WTC11 (cell line): ENCODE data around the gene C1QTNF1. TPM values are rescaled to one million over a fixed set of nuclear protein-coding genes. Genes with fewer than 3 reads are reported as not detected.

Experiments used
- ATAC-seq: fragments of 200-7000 bp; cut with Tn5 transposase; 2 replicates; pipeline ENCODE4 v1.10.0; 2021; ENCODE audit warnings: mild to moderate bottlenecking, moderate library complexity
- CTCF ChIA-PET: fragments of 300-600 bp; sonication (Branson Sonifier 250); formaldehyde crosslinking; loops from one replicate; lab custom pipeline; 2021; ENCODE audit warnings: antibody characterized with exemption; lab: Charles Lee
- POLR2A ChIA-PET: fragments of 350-600 bp; sonication (Branson Sonifier 250); formaldehyde crosslinking; loops from one replicate; lab custom pipeline; 2021; ENCODE audit warnings: antibody characterized with exemption; lab: Charles Lee
- DNase-seq: peaks from one replicate; pipeline ENCODE4 v3.0.0; 2021; ENCODE audit warnings: low spot score
- H3K27ac Mint-ChIP-seq: 2 replicates; pipeline ENCODE4 v1.8.0; 2021; ENCODE audit warnings: mixed read lengths
- H3K27me3 Mint-ChIP-seq: 2 replicates; pipeline ENCODE4 v1.8.0; 2021; ENCODE audit warnings: low read depth, mild to moderate bottlenecking, moderate library complexity, mixed read lengths
- H3K36me3 Mint-ChIP-seq: 2 replicates; pipeline ENCODE4 v1.8.0; 2021; ENCODE audit warnings: mixed read lengths
- H3K4me1 Mint-ChIP-seq: 2 replicates; pipeline ENCODE4 v1.8.0; 2022; ENCODE audit warnings: mixed read lengths
- H3K4me3 Mint-ChIP-seq: 2 replicates; pipeline ENCODE4 v1.8.0; 2021; ENCODE audit warnings: mild to moderate bottlenecking, moderate library complexity, mixed read lengths
- H3K9me3 Mint-ChIP-seq: 2 replicates; pipeline ENCODE4 v1.8.0; 2021; ENCODE audit warnings: mixed read lengths
- E2F5 ChIP-seq: sonication (generic); formaldehyde crosslinking; IDR thresholded peaks from 2 replicates; pipeline ENCODE4 v1.8.1; 2022; ENCODE audit warnings: mild to moderate bottlenecking, moderate library complexity, missing genetic modification reagents
- ETV6 ChIP-seq: sonication (generic); formaldehyde crosslinking; IDR thresholded peaks from 2 replicates; pipeline ENCODE4 v1.8.1; 2022; ENCODE audit warnings: mild to moderate bottlenecking, missing genetic modification reagents
- GABPB1 ChIP-seq: sonication (generic); formaldehyde crosslinking; IDR thresholded peaks from 2 replicates; pipeline ENCODE4 v1.8.1; 2023; ENCODE audit warnings: mild to moderate bottlenecking, missing genetic modification reagents
- SP1 ChIP-seq: sonication (generic); formaldehyde crosslinking; conservative IDR thresholded peaks from 2 replicates; pipeline ENCODE4 v1.8.1; 2022; ENCODE audit warnings: missing genetic modification reagents
- TEAD1 ChIP-seq: sonication (generic); formaldehyde crosslinking; IDR thresholded peaks from 2 replicates; pipeline ENCODE4 v1.8.0; 2022; ENCODE audit warnings: mild to moderate bottlenecking, missing genetic modification reagents
- ZNF423 ChIP-seq: fragments of 250-450 bp; sonication (Bioruptor Pico); IDR thresholded peaks from 2 replicates; pipeline ENCODE4 v2.1.2; 2022; ENCODE audit warnings: mild to moderate bottlenecking, moderate library complexity
- total RNA-seq: library from RNA; stranded (reverse); gene quantifications from 3 replicates; pipeline ENCODE4 v1.2.3, GENCODE V29; 2021
- TF ChIP-seq, protein P1 (sequence below): sonication (generic); formaldehyde crosslinking; conservative IDR thresholded peaks from 2 replicates; pipeline ENCODE4 v1.8.1; 2022; ENCODE audit warnings: mild to moderate bottlenecking, missing genetic modification reagents
- TF ChIP-seq, protein P2 (sequence below): sonication (generic); formaldehyde crosslinking; IDR thresholded peaks from 2 replicates; pipeline ENCODE4 v1.8.0; 2023; ENCODE audit warnings: missing genetic modification reagents
- TF ChIP-seq, protein P3 (sequence below): fragments of 200-600 bp; IDR thresholded peaks from 2 replicates; pipeline ENCODE4 v1.8.0; 2022; ENCODE audit warnings: antibody characterized with exemption
- TF ChIP-seq, protein P4 (sequence below): fragments of 250-450 bp; sonication (Bioruptor Pico); IDR thresholded peaks from 2 replicates; pipeline ENCODE4 v1.9.0; 2021; ENCODE audit warnings: mild to moderate bottlenecking
- TF ChIP-seq, protein P5 (sequence below): fragments of 250-450 bp; sonication (Bioruptor Pico); conservative IDR thresholded peaks from 2 replicates; pipeline ENCODE4 v1.9.0; 2021; ENCODE audit warnings: mild to moderate bottlenecking

The C1QTNF1 gene
- total RNA-seq, 1 experiment from 2014 or later = 1.7 TPM

GRCh38 chr17:79024901-79025737 lies 1.1 kb downstream of the C1QTNF1 start:
- TF ChIP-seq, protein P1, sequence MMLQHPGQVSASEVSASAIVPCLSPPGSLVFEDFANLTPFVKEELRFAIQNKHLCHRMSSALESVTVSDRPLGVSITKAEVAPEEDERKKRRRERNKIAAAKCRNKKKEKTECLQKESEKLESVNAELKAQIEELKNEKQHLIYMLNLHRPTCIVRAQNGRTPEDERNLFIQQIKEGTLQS = no peak
- TF ChIP-seq GABPB1 (CRISPR knock-in tag) (no peak), ETV6 (no peak), ZNF423 (no peak), SP1 (CRISPR knock-in tag) (no peak), TEAD1 (CRISPR knock-in tag) (no peak)
- TF ChIP-seq, protein P2, sequence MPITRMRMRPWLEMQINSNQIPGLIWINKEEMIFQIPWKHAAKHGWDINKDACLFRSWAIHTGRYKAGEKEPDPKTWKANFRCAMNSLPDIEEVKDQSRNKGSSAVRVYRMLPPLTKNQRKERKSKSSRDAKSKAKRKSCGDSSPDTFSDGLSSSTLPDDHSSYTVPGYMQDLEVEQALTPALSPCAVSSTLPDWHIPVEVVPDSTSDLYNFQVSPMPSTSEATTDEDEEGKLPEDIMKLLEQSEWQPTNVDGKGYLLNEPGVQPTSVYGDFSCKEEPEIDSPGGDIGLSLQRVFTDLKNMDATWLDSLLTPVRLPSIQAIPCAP (CRISPR knock-in tag) = no peak
- TF ChIP-seq, protein P3, sequence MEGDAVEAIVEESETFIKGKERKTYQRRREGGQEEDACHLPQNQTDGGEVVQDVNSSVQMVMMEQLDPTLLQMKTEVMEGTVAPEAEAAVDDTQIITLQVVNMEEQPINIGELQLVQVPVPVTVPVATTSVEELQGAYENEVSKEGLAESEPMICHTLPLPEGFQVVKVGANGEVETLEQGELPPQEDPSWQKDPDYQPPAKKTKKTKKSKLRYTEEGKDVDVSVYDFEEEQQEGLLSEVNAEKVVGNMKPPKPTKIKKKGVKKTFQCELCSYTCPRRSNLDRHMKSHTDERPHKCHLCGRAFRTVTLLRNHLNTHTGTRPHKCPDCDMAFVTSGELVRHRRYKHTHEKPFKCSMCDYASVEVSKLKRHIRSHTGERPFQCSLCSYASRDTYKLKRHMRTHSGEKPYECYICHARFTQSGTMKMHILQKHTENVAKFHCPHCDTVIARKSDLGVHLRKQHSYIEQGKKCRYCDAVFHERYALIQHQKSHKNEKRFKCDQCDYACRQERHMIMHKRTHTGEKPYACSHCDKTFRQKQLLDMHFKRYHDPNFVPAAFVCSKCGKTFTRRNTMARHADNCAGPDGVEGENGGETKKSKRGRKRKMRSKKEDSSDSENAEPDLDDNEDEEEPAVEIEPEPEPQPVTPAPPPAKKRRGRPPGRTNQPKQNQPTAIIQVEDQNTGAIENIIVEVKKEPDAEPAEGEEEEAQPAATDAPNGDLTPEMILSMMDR = no peak
- TF ChIP-seq, protein P4, sequence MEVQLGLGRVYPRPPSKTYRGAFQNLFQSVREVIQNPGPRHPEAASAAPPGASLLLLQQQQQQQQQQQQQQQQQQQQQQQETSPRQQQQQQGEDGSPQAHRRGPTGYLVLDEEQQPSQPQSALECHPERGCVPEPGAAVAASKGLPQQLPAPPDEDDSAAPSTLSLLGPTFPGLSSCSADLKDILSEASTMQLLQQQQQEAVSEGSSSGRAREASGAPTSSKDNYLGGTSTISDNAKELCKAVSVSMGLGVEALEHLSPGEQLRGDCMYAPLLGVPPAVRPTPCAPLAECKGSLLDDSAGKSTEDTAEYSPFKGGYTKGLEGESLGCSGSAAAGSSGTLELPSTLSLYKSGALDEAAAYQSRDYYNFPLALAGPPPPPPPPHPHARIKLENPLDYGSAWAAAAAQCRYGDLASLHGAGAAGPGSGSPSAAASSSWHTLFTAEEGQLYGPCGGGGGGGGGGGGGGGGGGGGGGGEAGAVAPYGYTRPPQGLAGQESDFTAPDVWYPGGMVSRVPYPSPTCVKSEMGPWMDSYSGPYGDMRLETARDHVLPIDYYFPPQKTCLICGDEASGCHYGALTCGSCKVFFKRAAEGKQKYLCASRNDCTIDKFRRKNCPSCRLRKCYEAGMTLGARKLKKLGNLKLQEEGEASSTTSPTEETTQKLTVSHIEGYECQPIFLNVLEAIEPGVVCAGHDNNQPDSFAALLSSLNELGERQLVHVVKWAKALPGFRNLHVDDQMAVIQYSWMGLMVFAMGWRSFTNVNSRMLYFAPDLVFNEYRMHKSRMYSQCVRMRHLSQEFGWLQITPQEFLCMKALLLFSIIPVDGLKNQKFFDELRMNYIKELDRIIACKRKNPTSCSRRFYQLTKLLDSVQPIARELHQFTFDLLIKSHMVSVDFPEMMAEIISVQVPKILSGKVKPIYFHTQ (CRISPR knock-in tag) = no peak
- TF ChIP-seq, protein P5, sequence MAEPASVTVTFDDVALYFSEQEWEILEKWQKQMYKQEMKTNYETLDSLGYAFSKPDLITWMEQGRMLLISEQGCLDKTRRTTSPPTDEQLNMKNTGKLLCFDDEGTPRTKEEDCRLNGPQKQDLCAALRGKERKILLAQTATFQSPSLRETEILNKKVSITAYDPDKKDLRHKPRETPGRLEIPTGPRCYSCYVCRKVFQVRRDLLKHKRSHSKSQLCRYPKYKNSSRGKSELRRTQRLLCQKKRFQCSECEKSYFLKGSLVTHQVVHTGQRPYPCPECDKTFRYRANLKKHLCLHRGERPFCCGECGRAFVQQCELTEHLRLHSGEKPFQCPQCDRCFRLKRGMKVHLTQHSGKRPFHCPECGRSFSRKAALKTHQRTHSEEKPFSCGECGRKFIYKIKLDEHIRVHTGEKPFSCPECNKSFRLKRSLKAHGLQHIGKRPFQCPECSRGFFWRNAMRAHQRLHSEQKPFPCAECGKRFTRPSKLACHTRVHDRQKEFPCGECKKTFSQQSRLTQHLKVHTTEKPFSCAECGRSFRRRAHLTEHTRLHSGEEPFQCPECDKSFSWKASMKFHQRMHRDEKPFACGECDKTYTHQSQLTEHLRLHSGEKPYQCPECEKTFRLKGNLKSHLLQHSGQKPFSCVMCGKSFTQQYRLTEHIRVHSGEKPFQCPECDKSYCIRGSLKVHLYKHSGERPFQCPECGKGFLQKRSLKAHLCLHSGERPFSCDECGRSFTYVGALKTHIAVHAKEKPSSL (CRISPR knock-in tag) = no peak
- no peaks in the 10 kb centered on the region for H3K9me3 Mint-ChIP-seq
- CTCF ChIA-PET = interaction anchor here (0.8 to 0.9 kb wide), 2 partner anchors 21 to 49 kb away, joined by 3 read pairs; partner anchors contain the start of gene ENGASE
- no peak for DNase-seq
- POLR2A ChIA-PET = no interaction called here
- H3K36me3 Mint-ChIP-seq = no peaks in the 10 kb centered on the region
- H3K27ac Mint-ChIP-seq = no peak overlapping the region
- H3K4me3 Mint-ChIP-seq = peak overlapping the region; percentile 84
- H3K4me1 Mint-ChIP-seq = peaks cover 14% of the 10 kb centered on the region
- ATAC-seq = no peak
- peaks cover 81% of the 10 kb centered on the region for H3K27me3 Mint-ChIP-seq

DNA sequence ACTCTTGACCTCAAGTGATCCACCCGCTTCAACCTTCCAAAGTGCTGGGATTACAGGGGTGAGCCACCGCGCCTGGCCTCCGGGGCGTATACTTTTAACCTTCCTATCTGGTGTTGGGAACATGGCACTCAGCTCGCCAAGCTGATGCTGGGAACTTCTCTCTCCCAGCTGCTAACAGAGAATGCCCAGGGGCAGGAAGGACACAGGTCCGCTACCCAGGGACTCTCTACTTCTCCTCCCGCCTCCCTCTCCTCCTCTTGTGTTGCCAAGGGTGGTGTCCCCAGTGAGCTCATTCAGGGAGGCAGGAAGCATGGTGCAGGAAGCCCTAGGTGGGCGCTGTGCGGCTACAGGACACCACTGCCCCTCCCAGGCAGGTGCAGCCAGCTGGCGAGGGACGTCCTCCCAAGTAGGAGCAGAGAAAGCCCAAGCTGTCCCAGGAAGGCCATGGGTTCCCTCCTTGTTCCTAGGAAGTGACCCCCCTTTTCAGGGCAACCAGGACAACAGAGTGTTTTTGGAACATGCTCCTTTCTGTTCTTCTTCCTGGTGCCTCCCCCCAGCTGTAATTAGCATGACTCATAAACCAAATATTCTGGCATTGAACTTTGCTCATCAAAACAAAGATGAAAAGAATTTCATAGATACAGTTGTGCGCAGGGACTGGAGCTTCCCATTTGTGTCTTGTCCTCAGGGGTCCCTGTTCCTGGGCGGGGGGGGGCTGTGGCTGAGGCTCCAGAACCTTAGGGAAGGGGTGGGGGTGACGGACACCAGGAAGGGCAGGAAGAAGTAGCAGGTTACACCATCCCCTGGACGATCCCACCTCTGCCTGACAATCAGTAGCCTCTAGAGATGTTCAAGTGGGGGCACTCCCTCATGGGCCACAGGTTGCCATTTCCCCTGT lies 2.7 kb downstream of the C1QTNF1 start:
- H3K4me3 Mint-ChIP-seq = no peak overlapping the region
- TF ChIP-seq E2F5 (CRISPR knock-in tag) (no peak), GABPB1 (CRISPR knock-in tag) (peak; percentile 46; the same call in 1 of the 2 replicates)
- TF ChIP-seq, all 79 proteins: peak for 1
- ATAC-seq = no peak
- H3K27me3 Mint-ChIP-seq = peaks cover 72% of the 10 kb centered on the region
- no peak overlapping the region for H3K27ac Mint-ChIP-seq
- H3K9me3 Mint-ChIP-seq = no peaks in the 10 kb centered on the region
- ChIA-PET POLR2A (no interaction called here), CTCF (interaction anchor here (0.9 to 5.2 kb wide), 5 partner anchors 16 to 61 kb away, joined by 3 to 51 read pairs (median 3); no protein-coding TSS in a partner anchor)
- no peaks in the 10 kb centered on the region for H3K36me3 Mint-ChIP-seq
- H3K4me1 Mint-ChIP-seq = peaks cover 14% of the 10 kb centered on the region
- no peak for DNase-seq
